Stomach (tissue), 9 donors: ENCODE measurements around the gene ADIRF. TPM values are rescaled to one million over a fixed set of nuclear protein-coding genes. Genes with fewer than 3 reads are reported as not detected.
"Not testable (repeated sequence)": the region's sequence is repeated elsewhere in the genome, so short reads cannot be mapped to it uniquely, and the experiment has no call there.

Experiments
- DNase-seq, 2 donors: peaks; one replicate each; pipeline versions ENCODE4 v3.0.0 to v3.0.0-alpha.2; 2013 to 2019
- H3K27ac ChIP-seq, 5 donors: fragments of 200-600 bp in 4 of 5; sonication (generic) in 4 of 5; one replicate each; pipeline ENCODE4 v1.5.1; 2013 to 2019; ENCODE audit warnings: mild to moderate bottlenecking in 1 of 5, moderate library complexity in 1 of 5
- H3K27me3 ChIP-seq, 3 donors: fragments of 200-600 bp; sonication (generic); one replicate each; pipeline ENCODE4 v1.5.1; 2017 to 2019; ENCODE audit warnings: mixed run types in 1 of 3
- H3K36me3 ChIP-seq, 4 donors: fragments of 200-600 bp; sonication (generic); 1 replicate in 3 of 4; 2 replicates in 1 of 4; pipeline ENCODE4 v1.5.1; 2016 to 2019
- H3K4me1 ChIP-seq, 4 donors: fragments of 200-600 bp; sonication (generic); one replicate each; pipeline ENCODE4 v1.5.1; 2016 to 2019
- H3K4me3 ChIP-seq, 4 donors: fragments of 200-600 bp; sonication (generic) in 3 of 4; one replicate each; pipeline ENCODE4 v1.5.1; 2016 to 2019; ENCODE audit warnings: mild to moderate bottlenecking in 1 of 4
- H3K9me3 ChIP-seq, 4 donors: fragments of 200-600 bp; sonication (generic); one replicate each; pipeline ENCODE4 v1.5.1; 2016 to 2019
- CTCF ChIP-seq, 7 experiments: fragments of 450-650 bp in 4 of 7; fragments of 200-600 bp in 3 of 7; sonication (generic) in 3 of 7; IDR thresholded peaks; one replicate each; pipeline ENCODE4 v1.5.1; 2016 to 2019; ENCODE audit warnings: antibody characterized with exemption in 7 of 7, control low read depth in 2 of 7, mild to moderate bottlenecking in 1 of 7
- EP300 ChIP-seq: sonication (generic); formaldehyde crosslinking; IDR thresholded peaks from one replicate; pipeline ENCODE4 v1.6.1; 2017; ENCODE audit warnings: antibody characterized with exemption
- POLR2A ChIP-seq, 4 donors: fragments of 450-650 bp; IDR thresholded peaks; one replicate each; pipeline ENCODE4 v1.6.1; 2016; ENCODE audit warnings: antibody characterized with exemption in 4 of 4, control low read depth in 2 of 4, mild to moderate bottlenecking in 1 of 4, moderate library complexity in 1 of 4
- POLR2AphosphoS5 ChIP-seq, 3 donors: sonication (generic); formaldehyde crosslinking; IDR thresholded peaks; one replicate each; pipeline ENCODE4 v1.6.1; 2016; ENCODE audit warnings: antibody characterized with exemption in 3 of 3
- WGBS, 5 donors: extraction: QIAGEN DNeasy Blood & Tissue Kit in 3 of 5; methylation state at CpG; one replicate each; pipeline versions ENCODE4 v1.1.5 to v1.1.7; 2013 to 2018; 5-methylcytosine and 5-hydroxymethylcytosine counted together
- intact Hi-C: fragments of 100-400 bp; cut with DNase I; formaldehyde crosslinking; loops from one replicate; pipeline ENCODE4 v1.15.1; 2023; ENCODE audit warnings: low total_unique reads
- polyA plus RNA-seq, 3 donors: library from polyadenylated mRNA; stranded (reverse); fragments of 200-250 nt; gene quantifications; one replicate each; pipeline ENCODE4 v1.2.3, GENCODE V29; 2013
- total RNA-seq, 5 donors: library from RNA; depleted of rRNA; stranded (reverse); fragments of >200 nt; gene quantifications; one replicate each; pipeline versions ENCODE4 v1.1.0 to v1.2.3, GENCODE V29; 2014 to 2016
- donor health status: healthy with polysubstance abuse.
- donor health status: Bipolar disorder and iron deficiency.
- donor health status: healthy.

Gene ADIRF
- total and polyA plus RNA-seq, 8 donors = 1.2 to 249 (median 86.1) TPM

GRCh38 chr10:86944471-86944870 is 23.8 kb upstream of the ADIRF start:
- Histone ChIP-seq H3K27ac (no peak overlapping the region), H3K27me3 (peaks cover 0 to 10% (median 0%) of the 10 kb centered on the region in 3 donors), H3K4me1 (peaks cover 11 to 40% (median 24%) of the 10 kb centered on the region in 4 donors), H3K9me3 (no peaks in the 10 kb centered on the region), H3K4me3 (no peak overlapping the region), H3K36me3 (peaks cover 0 to 5% (median 1%) of the 10 kb centered on the region in 4 donors)
- intact Hi-C loops = no loop called here
- TF ChIP-seq CTCF (IDR thresholded peaks at IDR 0.05) (no peak), EP300 (no peak), POLR2A (IDR thresholded peaks at IDR 0.05) (no peak)
- no peak for DNase-seq

GRCh38 chr10:86944907-86945306 is 23.4 kb upstream of the ADIRF start:
- WGBS, 5 donors = 86 to 98% (median 94%) methylated on average over 3 of the region's 3 CpGs
- Histone ChIP-seq H3K27ac (no peak overlapping the region), H3K27me3 (peaks cover 0 to 10% (median 0%) of the 10 kb centered on the region in 3 donors), H3K4me3 (no peak overlapping the region), H3K36me3 (peaks cover 0 to 5% (median 1%) of the 10 kb centered on the region in 4 donors), H3K4me1 (peaks cover 11 to 35% (median 21%) of the 10 kb centered on the region in 4 donors), H3K9me3 (no peaks in the 10 kb centered on the region)
- intact Hi-C loops = no loop called here
- no peak for DNase-seq
- TF ChIP-seq CTCF (IDR thresholded peaks at IDR 0.05) (no peak), EP300 (no peak), POLR2AphosphoS5 (IDR thresholded peaks at IDR 0.05) (no peak), POLR2A (IDR thresholded peaks at IDR 0.05) (no peak)

DNA sequence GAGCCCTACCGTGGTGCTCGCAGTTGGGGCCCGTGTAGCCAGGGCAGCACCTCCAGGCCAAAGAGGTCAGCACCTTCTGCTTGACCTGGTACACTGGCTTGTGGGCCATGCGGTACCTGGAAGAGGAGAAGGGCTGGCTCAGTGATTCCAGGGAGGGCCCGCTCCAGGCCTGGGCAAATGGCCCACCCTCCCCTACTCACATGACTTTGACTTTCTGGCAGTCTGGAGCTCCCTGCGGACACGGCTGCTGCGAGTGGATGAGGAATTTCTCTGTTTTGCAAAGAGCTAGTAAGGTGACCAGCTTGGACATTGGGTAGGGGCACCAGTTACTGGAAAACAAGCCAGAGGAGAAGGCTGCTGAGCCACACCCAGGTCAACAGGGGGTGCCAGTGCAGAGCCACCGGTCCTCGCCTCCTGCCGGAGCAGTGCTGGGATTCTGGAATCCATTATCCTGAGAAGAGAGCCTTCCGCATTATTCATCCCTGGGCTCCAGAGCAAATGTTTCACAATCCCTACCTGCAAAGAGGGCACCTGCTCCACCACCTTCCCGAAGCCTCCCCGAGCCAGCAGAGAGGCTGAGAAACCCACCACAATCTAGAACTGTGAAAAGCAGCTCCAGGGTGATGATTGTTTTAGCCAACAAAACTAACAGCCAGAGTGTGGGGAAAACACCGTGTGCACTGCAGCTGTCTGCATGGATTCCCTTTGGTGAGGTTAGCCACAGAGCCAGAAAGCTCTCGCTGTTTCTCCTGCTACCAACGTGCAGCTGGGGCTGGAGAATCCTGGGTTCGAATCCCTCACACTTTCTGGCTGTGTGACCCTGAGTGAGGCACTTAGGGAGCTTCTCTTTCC is 22.7 kb upstream of the ADIRF start:
- peak; percentile 23 to 48 for DNase-seq
- 54 to 65% (median 64%) methylated on average over 16 to 18 of the region's 18 CpGs for WGBS, 5 donors
- no peak for TF ChIP-seq EP300
- TF ChIP-seq POLR2A (IDR thresholded peaks at IDR 0.05) = no peak
- TF ChIP-seq CTCF (IDR thresholded peaks at IDR 0.05) = no peak
- TF ChIP-seq POLR2AphosphoS5 (IDR thresholded peaks at IDR 0.05) = no peak

GRCh38 chr10:86946213-86947155 is 21.8 kb upstream of the ADIRF start:
- intact Hi-C loops = no loop called here
- WGBS, 5 donors = 65 to 79% (median 74%) methylated on average over 9 to 13 of the region's 13 CpGs
- DNase-seq = peak; percentile 62 to 67

More for the DNA sequence above, 22.7 kb upstream of the ADIRF start:
- H3K4me3 ChIP-seq = no peak overlapping the region
- H3K9me3 ChIP-seq = no peaks in the 10 kb centered on the region
- no peak overlapping the region for H3K27ac ChIP-seq
- peaks cover 11 to 33% (median 21%) of the 10 kb centered on the region in 4 donors for H3K4me1 ChIP-seq
- intact Hi-C loops = no loop called here
- peaks cover 0 to 10% (median 0%) of the 10 kb centered on the region in 3 donors for H3K27me3 ChIP-seq
- peaks cover 0 to 3% (median 1%) of the 10 kb centered on the region in 4 donors for H3K36me3 ChIP-seq

DNA sequence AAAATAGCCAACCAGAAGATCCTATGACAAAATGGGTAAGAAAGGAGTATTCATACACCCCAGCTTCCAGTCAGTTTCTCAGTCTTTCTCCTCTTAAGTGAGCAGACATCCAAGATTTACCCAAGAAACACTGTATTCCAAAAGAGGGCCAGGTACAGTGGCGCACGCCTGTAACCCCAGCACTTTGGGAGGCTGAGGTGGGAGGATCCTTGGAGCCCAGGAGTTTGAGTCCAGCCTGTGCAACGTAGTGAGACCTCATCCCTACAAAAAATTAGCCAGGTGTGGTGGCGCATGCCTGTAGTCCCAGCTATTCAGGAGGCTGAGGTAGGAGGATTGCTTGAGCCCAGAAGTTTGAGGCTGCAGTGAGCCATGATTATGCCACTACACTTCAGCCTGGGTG is 20.5 kb upstream of the ADIRF start:
- peaks cover 0 to 13% (median 4%) of the 10 kb centered on the region in 4 donors for H3K9me3 ChIP-seq
- intact Hi-C loops, H3K27me3 ChIP-seq, H3K36me3 ChIP-seq, H3K27ac ChIP-seq, H3K4me3 ChIP-seq: not testable (repeated sequence)
- 82 to 97% (median 94%) methylated on average over 4 of the region's 4 CpGs for WGBS, 5 donors
- peak in 1 of 2 donors; percentile 3 for DNase-seq
- H3K4me1 ChIP-seq = peaks cover 7 to 24% (median 14%) of the 10 kb centered on the region in 4 donors

More at GRCh38 chr10:86946213-86947155, 21.8 kb upstream of the ADIRF start:
- Histone ChIP-seq H3K4me3 (no peak overlapping the region), H3K27me3 (peaks cover 0 to 10% (median 0%) of the 10 kb centered on the region in 3 donors), H3K4me1 (peaks cover 11 to 33% (median 21%) of the 10 kb centered on the region in 4 donors), H3K9me3 (no peaks in the 10 kb centered on the region), H3K27ac (no peak overlapping the region), H3K36me3 (peaks cover 0 to 3% (median 0%) of the 10 kb centered on the region in 4 donors)
- TF ChIP-seq CTCF (IDR thresholded peaks at IDR 0.05) (no peak), EP300 (no peak), POLR2AphosphoS5 (IDR thresholded peaks at IDR 0.05) (no peak), POLR2A (IDR thresholded peaks at IDR 0.05) (no peak)
